Glutamatergic neuron (in vitro differentiated cells): ENCODE results near the gene NECAB2. TPM values are rescaled to one million over a fixed set of nuclear protein-coding genes. Genes with fewer than 3 reads are reported as not detected.

Experiments
- DNase-seq: peaks from one replicate; pipeline ENCODE4 v3.0.0; 2022
- H3K27ac Mint-ChIP-seq: one replicate; pipeline ENCODE4 v1.8.0; 2020; ENCODE audit warnings: mild to moderate bottlenecking, mixed read lengths, inconsistent platforms; ENCODE audit not compliant: unreplicated experiment
- H3K27me3 Mint-ChIP-seq: one replicate; pipeline ENCODE4 v1.8.0; 2020; ENCODE audit warnings: mild to moderate bottlenecking, moderate library complexity, mixed read lengths, inconsistent platforms; ENCODE audit not compliant: unreplicated experiment
- H3K36me3 Mint-ChIP-seq: one replicate; pipeline ENCODE4 v1.8.0; 2020; ENCODE audit warnings: mild to moderate bottlenecking, mixed read lengths, inconsistent platforms; ENCODE audit not compliant: unreplicated experiment
- H3K4me1 Mint-ChIP-seq: one replicate; pipeline ENCODE4 v1.8.0; 2020; ENCODE audit warnings: mild to moderate bottlenecking, low read depth, mixed read lengths, inconsistent platforms; ENCODE audit not compliant: unreplicated experiment
- H3K4me3 Mint-ChIP-seq: one replicate; pipeline ENCODE4 v1.8.0; 2020; ENCODE audit warnings: mild to moderate bottlenecking, mixed read lengths, inconsistent platforms; ENCODE audit not compliant: unreplicated experiment
- H3K9me3 Mint-ChIP-seq: one replicate; pipeline ENCODE4 v1.8.0; 2020; ENCODE audit warnings: mild to moderate bottlenecking, moderate library complexity, mixed read lengths, inconsistent platforms; ENCODE audit not compliant: unreplicated experiment
- total RNA-seq: library from RNA; stranded (reverse); fragmentation: NEBNext Ultra II Directional; extraction: Animal tissue kit (Norgen Biotek cat#: 25700); gene quantifications from one replicate; pipeline ENCODE4 v1.2.1, GENCODE V29; 2021; ENCODE audit not compliant: unreplicated experiment
- TF ChIP-seq, protein P1 (sequence below): fragments of 200-600 bp; sonication (generic); IDR thresholded peaks from one replicate; pipeline ENCODE4 v1.5.0; 2021; ENCODE audit not compliant: partially characterized antibody, unreplicated experiment

The NECAB2 gene
- total RNA-seq, 1 donor from 2014 or later = 112 TPM

DNA sequence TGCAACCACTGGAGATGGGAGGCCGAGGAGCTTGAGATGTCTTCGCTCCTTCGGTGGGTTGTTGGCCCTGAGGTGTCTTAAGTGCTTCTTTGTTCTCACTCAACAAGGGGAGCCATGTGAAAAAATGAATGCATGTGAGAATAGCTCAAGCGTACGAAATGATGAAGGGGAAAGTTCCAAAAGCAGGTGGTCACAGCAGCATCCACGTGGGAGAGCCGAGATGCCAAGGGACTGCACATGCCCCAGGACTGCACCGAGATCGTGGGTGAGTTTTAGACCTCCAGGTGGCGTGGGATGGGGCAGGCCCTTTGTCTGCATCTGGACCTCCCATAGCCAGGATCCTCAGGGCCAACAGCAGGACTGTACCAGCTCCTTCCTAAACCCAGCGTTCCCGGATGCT is 66.5 kb downstream of the NECAB2 start:
- Mint-ChIP-seq H3K4me3 (no peak overlapping the region), H3K9me3 (peaks cover 17% of the 10 kb centered on the region), H3K4me1 (peaks cover 16% of the 10 kb centered on the region), H3K27me3 (peaks cover 6% of the 10 kb centered on the region), H3K36me3 (no peaks in the 10 kb centered on the region), H3K27ac (no peak overlapping the region)
- no peak for DNase-seq
- TF ChIP-seq, protein P1, sequence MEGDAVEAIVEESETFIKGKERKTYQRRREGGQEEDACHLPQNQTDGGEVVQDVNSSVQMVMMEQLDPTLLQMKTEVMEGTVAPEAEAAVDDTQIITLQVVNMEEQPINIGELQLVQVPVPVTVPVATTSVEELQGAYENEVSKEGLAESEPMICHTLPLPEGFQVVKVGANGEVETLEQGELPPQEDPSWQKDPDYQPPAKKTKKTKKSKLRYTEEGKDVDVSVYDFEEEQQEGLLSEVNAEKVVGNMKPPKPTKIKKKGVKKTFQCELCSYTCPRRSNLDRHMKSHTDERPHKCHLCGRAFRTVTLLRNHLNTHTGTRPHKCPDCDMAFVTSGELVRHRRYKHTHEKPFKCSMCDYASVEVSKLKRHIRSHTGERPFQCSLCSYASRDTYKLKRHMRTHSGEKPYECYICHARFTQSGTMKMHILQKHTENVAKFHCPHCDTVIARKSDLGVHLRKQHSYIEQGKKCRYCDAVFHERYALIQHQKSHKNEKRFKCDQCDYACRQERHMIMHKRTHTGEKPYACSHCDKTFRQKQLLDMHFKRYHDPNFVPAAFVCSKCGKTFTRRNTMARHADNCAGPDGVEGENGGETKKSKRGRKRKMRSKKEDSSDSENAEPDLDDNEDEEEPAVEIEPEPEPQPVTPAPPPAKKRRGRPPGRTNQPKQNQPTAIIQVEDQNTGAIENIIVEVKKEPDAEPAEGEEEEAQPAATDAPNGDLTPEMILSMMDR = no peak

- H3K27ac Mint-ChIP-seq = no peak overlapping the region
- H3K27me3 Mint-ChIP-seq = peaks cover 7% of the 10 kb centered on the region
- no peaks in the 10 kb centered on the region for H3K36me3 Mint-ChIP-seq
- H3K4me3 Mint-ChIP-seq = no peak overlapping the region
- TF ChIP-seq, protein P1 = no peak
- H3K9me3 Mint-ChIP-seq = peaks cover 15% of the 10 kb centered on the region
- peaks cover 23% of the 10 kb centered on the region for H3K4me1 Mint-ChIP-seq
- DNase-seq = no peak
These were observed 68.1 kb downstream of the NECAB2 start for GRCh38 chr16:84036131-84036530.

GRCh38 chr16:84036982-84037425 is 69.0 kb downstream of the NECAB2 start:
- H3K27me3 Mint-ChIP-seq = peaks cover 6% of the 10 kb centered on the region
- no peak overlapping the region for H3K27ac Mint-ChIP-seq
- TF ChIP-seq, protein P1 = no peak
- peaks cover 23% of the 10 kb centered on the region for H3K4me1 Mint-ChIP-seq
- no peak for DNase-seq
- no peak overlapping the region for H3K4me3 Mint-ChIP-seq
- H3K9me3 Mint-ChIP-seq = peaks cover 13% of the 10 kb centered on the region
- no peaks in the 10 kb centered on the region for H3K36me3 Mint-ChIP-seq

GRCh38 chr16:84038469-84038868 is 70.4 kb downstream of the NECAB2 start:
- peak overlapping the region; percentile 83 for H3K27ac Mint-ChIP-seq
- H3K4me1 Mint-ChIP-seq = peaks cover 21% of the 10 kb centered on the region
- H3K4me3 Mint-ChIP-seq = peak overlapping the region; percentile 45
- H3K9me3 Mint-ChIP-seq = peaks cover 11% of the 10 kb centered on the region
- TF ChIP-seq, protein P1 = no peak
- DNase-seq = no peak
- H3K27me3 Mint-ChIP-seq = peaks cover 8% of the 10 kb centered on the region
- no peaks in the 10 kb centered on the region for H3K36me3 Mint-ChIP-seq

GRCh38 chr16:84039696-84040095 is 71.7 kb downstream of the NECAB2 start:
- Mint-ChIP-seq H3K27me3 (peaks cover 11% of the 10 kb centered on the region), H3K4me3 (no peak overlapping the region), H3K27ac (no peak overlapping the region), H3K9me3 (peaks cover 10% of the 10 kb centered on the region), H3K36me3 (no peaks in the 10 kb centered on the region), H3K4me1 (peaks cover 25% of the 10 kb centered on the region)
- TF ChIP-seq, protein P1 = no peak
- DNase-seq = no peak
